ENCODE results near the gene GALNT14. TPM values are rescaled to one million over a fixed set of nuclear protein-coding genes. Genes with fewer than 3 reads are reported as not detected.

Gene GALNT14
- total and polyA plus RNA-seq, 2 of the 8 experiments (the other 6 are each of a cell fraction or from before 2014, with no cell fraction given), result 13.0 to 13.7 TPM

DNA sequence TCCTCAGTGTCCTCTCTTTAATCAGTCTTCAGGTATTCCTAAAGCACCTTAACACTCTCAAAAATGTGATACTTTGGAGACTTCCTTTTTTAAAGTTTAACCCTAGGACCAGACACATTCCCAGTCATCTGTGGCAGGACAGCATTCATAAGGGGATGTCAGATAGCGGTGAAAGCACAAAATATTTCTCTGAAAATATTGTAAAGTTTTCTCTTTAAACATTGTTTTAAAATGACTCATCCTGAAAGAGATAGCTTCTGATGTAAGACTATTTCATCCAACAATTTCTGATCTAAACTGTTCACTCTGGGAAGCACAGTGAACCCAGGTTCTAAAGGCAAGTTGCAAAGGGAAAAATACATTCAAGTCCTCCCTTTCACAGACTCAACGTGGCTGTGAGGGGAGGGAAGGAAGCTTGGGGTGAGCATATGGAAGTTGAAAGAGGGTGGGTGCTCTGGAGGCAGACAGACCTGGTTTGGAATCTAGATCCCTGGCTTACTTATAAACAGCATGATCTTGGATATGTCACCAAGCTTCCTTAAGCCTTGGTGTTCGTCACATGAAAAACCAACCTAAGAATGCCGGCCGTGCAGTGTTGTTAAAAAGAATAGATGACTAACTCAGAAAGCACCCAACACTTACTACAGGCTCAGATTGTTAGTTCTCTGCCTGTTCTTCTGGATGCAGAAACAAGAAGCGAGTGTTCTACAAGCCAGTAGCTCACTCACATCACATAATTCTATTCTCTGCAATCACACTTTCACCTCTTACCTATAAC, 12.1 kb downstream of the GALNT14 start:
- FAIRE-seq, result no peak
- ChIA-PET POLR2A (ENCODE audit: partially characterized antibody) (no interaction called here), CTCF (ENCODE audit: partially characterized antibody) (interaction anchor here (0.7 to 1.7 kb wide), 4 partner anchors 9 to 47 kb away, joined by 3 to 5 read pairs (median 4); no protein-coding TSS in a partner anchor)
- Histone ChIP-seq H2BK12ac (ENCODE audit: low read depth, low read length) (no peak overlapping the region), H3K14ac (ENCODE audit: insufficient read length) (no peak overlapping the region), H2BK20ac (ENCODE audit: low read length) (no peak overlapping the region), H2BK15ac (ENCODE audit: low read length) (no peak overlapping the region), H3K79me1 (ENCODE audit: low read depth, low read length) (no peaks in the 10 kb centered on the region; the same call in none of the 2 replicates), H3K27ac (ENCODE audit: low read depth, low read length) (no peak overlapping the region), H3K9me3 (ENCODE audit: insufficient read depth in 2 of 2, low read depth in 1 of 2, low read length in 1 of 2) (no peaks in the 10 kb centered on the region), H4K20me1 (replicated peaks in 1 of 2; ENCODE audit: control insufficient read depth in 1 of 2, insufficient read depth in 2 of 2, low read length in 2 of 2) (no peaks in the 10 kb centered on the region), H4K91ac (replicated peaks; ENCODE audit: insufficient read length, low read length) (no peak overlapping the region), H3K23me2 (ENCODE audit: low read depth, low read length) (no peaks in the 10 kb centered on the region), H2BK5ac (ENCODE audit: low read depth, low read length) (no peak overlapping the region), H3K4me1 (replicated peaks in 1 of 4; ENCODE audit: control insufficient read depth in 3 of 4, insufficient read depth in 4 of 4, low read length in 3 of 4) (peaks cover 0 to 8% (median 2%) of the 10 kb centered on the region in 4 experiments; a peak in 5 of 7 replicates), H3K4me3 (ENCODE audit: extremely low read depth in 1 of 4, insufficient read depth in 2 of 4, low read depth in 3 of 4, low read length in 4 of 4) (no peak overlapping the region), H2BK120ac (replicated peaks; ENCODE audit: low read depth, low read length) (no peak overlapping the region), H4K5ac (ENCODE audit: insufficient read length, low read depth, low read length) (no peak overlapping the region), H3K23ac (ENCODE audit: insufficient read length) (no peak overlapping the region), H3K4ac (replicated peaks; ENCODE audit: insufficient read length, low read depth, low read length) (no peak overlapping the region), H3K18ac (ENCODE audit: extremely low read depth, low read length) (no peak overlapping the region), H3K56ac (replicated peaks; ENCODE audit: insufficient read length, low read depth, low read length) (no peak overlapping the region), H2AFZ (ENCODE audit: low read length) (no peak overlapping the region), H3K79me2 (ENCODE audit: control insufficient read depth in 1 of 2, insufficient read depth in 2 of 2, low read length in 2 of 2) (no peaks in the 10 kb centered on the region), H3K27me3 (replicated peaks in 1 of 4; ENCODE audit: control insufficient read depth in 3 of 4, extremely low read depth in 1 of 4, insufficient read depth in 3 of 4, low read length in 3 of 4) (no peaks in the 10 kb centered on the region), H3K4me2 (ENCODE audit: insufficient read depth in 1 of 2, low read depth in 2 of 2, low read length in 2 of 2) (no peak overlapping the region), H2AK5ac (ENCODE audit: low read depth, low read length) (no peak overlapping the region), H3K9ac (replicated peaks in 1 of 4; ENCODE audit: extremely low read depth in 1 of 4, low read depth in 3 of 4, low read length in 3 of 4) (no peak overlapping the region), H3K36me3 (ENCODE audit: control insufficient read depth in 2 of 4, insufficient read depth in 4 of 4, low read length in 3 of 4) (no peaks in the 10 kb centered on the region), H4K8ac (ENCODE audit: extremely low read depth, insufficient read depth, low read length) (no peak overlapping the region)
- no peak for DNase-seq (ENCODE audit: low read depth in 1 of 2, low spot score in 2 of 2)
- 90% methylated on average over 6 of the region's 6 CpGs; no CpG with 5 or more reads in 1 of the 2 experiments for WGBS, 2 experiments (ENCODE audit: extremely low coverage in 1 of 2, insufficient coverage in 1 of 2, insufficient read length in 1 of 2, insufficient replicate concordance in 2 of 2, low coverage in 1 of 2, low lambda C conversion rate in 2 of 2, missing lambda C conversion rate in 1 of 2)
- TF ChIP-seq NANOG (IDR thresholded peaks at IDR 0.05; ENCODE audit: insufficient read depth, low read depth, low read length, poor library complexity, severe bottlenecking) (no peak), RFX5 (IDR thresholded peaks at IDR 0.05; ENCODE audit: borderline replicate concordance, low read depth, low read length) (no peak), CHD2 (IDR thresholded peaks at IDR 0.05; ENCODE audit: low read length) (no peak), CBX8 (IDR thresholded peaks at IDR 0.05; ENCODE audit: borderline replicate concordance, low read depth, low read length) (no peak), POLR2A (IDR thresholded peaks at IDR 0.05; ENCODE audit: control extremely low read depth in 1 of 2, low read depth in 2 of 2, low read length in 2 of 2) (no peak), SP4 (IDR thresholded peaks at IDR 0.05; ENCODE audit: low read length) (no peak), RAD21 (IDR thresholded peaks at IDR 0.05 in 1 of 2, conservative IDR thresholded peaks at IDR 0.05 in 1 of 2; ENCODE audit: low read depth in 2 of 2, low read length in 2 of 2) (no peak), SP1 (IDR thresholded peaks at IDR 0.05; ENCODE audit: low read depth, low read length) (no peak), FOSL1 (IDR thresholded peaks at IDR 0.05; ENCODE audit: insufficient read depth, low read depth, low read length) (no peak), EGR1 (IDR thresholded peaks at IDR 0.05; ENCODE audit: borderline replicate concordance, low read depth, low read length) (no peak)
- TF ChIP-seq, protein P1, sequence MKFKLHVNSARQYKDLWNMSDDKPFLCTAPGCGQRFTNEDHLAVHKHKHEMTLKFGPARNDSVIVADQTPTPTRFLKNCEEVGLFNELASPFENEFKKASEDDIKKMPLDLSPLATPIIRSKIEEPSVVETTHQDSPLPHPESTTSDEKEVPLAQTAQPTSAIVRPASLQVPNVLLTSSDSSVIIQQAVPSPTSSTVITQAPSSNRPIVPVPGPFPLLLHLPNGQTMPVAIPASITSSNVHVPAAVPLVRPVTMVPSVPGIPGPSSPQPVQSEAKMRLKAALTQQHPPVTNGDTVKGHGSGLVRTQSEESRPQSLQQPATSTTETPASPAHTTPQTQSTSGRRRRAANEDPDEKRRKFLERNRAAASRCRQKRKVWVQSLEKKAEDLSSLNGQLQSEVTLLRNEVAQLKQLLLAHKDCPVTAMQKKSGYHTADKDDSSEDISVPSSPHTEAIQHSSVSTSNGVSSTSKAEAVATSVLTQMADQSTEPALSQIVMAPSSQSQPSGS (IDR thresholded peaks at IDR 0.05; ENCODE audit: low read length), result no peak

Measured in H1 (cell line).